Measurements from ENCODE around the gene CAMTA1.

The CAMTA1 gene

GRCh38 chr1:7572654-7573152 lies 787.4 kb downstream of the CAMTA1 start:
- DNase-seq = no peak

- no peak for DNase-seq
Measured at GRCh38 chr1:7573481-7573880, 788.2 kb downstream of the CAMTA1 start.

DNA sequence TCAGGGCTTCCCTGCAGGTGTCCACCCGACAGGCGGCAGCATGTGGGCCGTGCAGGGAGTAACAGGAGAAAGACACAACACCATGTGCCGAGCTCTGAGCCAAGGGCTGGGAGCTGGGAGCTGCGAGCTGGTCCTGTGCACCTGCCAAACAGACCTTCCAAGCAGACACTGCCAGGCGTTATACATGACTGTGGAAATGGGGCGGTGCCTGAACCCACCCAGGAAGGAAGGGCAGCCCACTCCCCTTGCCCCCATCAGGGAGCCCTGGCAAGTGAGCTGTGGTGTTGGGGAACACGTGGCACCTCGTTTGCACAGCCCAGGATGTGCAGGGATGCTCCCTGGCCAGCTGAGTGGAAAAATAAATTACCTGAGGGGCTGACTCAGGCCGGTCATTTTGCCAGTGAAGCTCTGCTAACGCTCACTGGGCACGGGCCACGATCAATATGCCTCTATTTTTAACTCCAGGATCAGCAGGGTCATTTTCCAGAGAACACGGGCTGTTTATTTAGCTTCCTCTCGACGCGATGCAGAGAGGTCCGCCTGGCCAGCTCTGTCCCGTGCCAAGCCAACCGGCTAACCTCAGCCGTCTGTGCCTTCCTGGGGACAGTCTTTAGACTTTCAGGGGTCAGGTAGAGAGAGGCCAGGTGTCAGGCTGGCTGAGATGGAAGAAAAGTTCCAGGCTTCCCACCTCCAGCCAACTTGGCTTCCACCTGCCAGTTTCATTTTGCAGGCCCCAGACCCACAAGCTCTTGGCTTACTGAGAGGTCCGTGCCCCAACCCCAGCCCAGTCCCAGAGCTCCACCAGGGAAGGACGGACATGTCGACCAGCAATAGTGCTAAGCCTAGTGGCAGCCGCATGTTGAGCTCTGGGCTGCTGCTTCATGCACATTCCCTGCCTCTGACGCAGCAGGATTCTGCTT lies 789.1 kb downstream of the CAMTA1 start:
- DNase-seq = no peak

GRCh38 chr1:7575041-7575400 lies 789.8 kb downstream of the CAMTA1 start:
- DNase-seq = no peak

GRCh38 chr1:7576946-7577657 lies 791.8 kb downstream of the CAMTA1 start:
- DNase-seq = no peak

GRCh38 chr1:7578206-7578605 lies 793.0 kb downstream of the CAMTA1 start:
- no peak for DNase-seq

- DNase-seq = no peak
Measured at GRCh38 chr1:7579016-7579415, 793.8 kb downstream of the CAMTA1 start.

DNA sequence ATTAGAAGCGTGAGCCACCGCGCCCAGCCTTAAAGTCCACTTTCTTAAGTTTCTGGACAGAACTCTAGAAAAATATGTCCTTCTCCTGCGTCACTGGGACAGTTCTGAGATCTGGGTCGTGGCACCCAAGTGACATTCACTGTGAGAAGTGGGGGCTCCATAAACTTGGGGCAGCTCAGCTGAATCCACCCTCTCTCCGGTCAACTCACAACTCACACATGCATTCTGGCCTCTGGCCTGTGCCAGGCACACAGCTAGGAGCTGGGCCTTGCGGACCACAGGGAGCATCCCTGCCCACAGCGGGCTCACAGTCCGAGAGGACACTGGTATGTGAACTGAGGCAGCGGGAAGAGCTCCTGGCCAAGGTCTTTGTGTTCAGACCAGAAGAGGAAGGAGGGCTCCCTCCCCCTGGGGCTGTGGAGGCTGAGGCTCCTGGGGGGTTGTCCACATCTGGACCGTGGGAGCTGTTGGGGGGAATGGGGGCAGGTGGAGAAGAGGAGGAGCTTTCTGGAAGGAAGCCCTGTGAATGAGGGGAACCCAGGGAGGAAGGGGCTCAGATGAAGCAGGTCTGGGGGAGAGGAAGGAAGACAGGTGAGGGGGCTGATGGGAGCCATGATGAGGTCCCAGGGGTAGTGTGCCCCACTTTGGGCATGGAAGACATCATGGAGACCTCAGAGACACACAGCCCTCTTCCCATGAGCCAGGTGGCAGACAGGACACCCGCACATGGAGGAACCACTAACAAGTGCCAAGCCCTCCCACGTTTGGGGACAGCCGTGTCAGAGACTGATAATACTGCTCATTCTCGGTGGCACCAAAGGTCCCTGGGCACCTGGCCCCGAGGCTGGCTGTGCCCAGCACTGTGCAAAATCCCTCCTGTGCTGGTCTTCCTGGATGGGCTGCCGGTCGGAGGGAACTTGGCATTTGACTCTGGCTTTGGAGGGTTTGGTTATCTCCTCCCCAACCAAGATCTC lies 794.9 kb downstream of the CAMTA1 start:
- no peak for DNase-seq

GRCh38 chr1:7580923-7581753 lies 795.9 kb downstream of the CAMTA1 start:
- no peak for DNase-seq

DNA sequence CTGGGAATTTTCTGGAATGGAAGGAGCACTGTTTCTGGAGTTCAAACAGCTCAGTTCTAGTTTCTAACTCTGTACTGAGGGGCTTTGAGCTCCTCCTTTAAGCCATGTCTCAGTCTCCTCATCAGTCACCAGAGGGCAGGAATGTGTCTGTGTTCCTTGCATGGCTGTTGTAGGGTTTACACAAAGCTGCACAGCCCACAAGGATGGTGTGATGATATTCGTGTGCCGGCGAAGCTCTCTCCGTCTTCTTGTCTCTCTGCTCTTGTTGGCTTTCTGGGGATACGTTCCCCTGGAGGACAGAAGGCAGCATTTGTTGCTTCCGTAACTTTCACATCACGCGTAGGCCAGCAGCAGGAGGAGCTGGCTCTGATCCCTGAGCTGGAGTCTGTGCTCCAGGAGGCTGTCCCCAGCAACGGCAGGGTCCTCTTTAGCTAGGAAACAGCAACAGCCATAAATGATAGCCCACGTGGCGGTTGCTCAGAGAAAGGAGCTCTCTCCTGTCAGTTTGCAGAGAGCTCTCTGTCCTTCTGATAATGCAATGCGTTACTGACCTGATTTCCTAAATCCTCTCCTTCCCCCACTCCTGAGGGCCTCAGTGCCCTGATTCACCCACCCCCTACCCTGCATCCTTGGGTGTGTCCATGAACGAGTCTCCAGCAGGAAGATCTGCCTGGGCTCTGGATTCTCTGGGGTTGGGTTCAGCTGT lies 796.7 kb downstream of the CAMTA1 start:
- no peak for DNase-seq

- no peak for DNase-seq
Measured at GRCh38 chr1:7582460-7582972, 797.3 kb downstream of the CAMTA1 start.

- DNase-seq = no peak
Measured at GRCh38 chr1:7583291-7584096, 798.2 kb downstream of the CAMTA1 start.

- DNase-seq = no peak
Measured at GRCh38 chr1:7584157-7584556, 798.9 kb downstream of the CAMTA1 start.

DNA sequence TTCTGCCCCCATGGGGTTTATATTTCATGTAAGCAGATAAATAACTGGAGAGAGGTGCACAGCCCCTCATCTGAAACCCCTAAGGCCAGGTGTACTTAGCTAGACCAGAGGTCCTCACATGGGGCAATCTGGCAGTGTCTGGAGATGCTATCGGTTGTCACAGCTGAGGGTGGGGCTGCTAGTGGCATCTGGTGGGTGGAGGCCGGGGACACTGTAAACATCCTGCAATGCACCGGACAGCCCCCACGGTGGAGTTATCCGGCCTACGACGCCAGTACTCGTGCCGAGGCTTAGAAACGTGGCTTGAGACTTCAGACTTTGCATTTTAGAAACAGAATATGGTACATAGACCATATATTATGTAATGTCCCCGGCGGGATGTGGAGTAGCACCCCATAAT lies 799.4 kb downstream of the CAMTA1 start:
- no peak for DNase-seq

GRCh38 chr1:7585216-7585907 lies 800.1 kb downstream of the CAMTA1 start:
- DNase-seq = no peak

- no peak for DNase-seq
Measured at GRCh38 chr1:7586031-7586941, 801.0 kb downstream of the CAMTA1 start.

- DNase-seq = no peak
Measured at GRCh38 chr1:7587108-7587772, 802.0 kb downstream of the CAMTA1 start.

Measured in activated naive CD4-positive, alpha-beta T cell (primary cell).